Astrocyte (in vitro differentiated cells and primary cell): ENCODE data around the gene PLA2R1.

Experiments used
- EZH2 ChIP-seq: IDR thresholded peaks from 2 replicates; pipeline ENCODE4 v1.6.1; 2012; ENCODE audit warnings: mild to moderate bottlenecking, low read length, inconsistent platforms; ENCODE audit not compliant: insufficient read depth
- TF ChIP-seq, protein P1 (sequence below): IDR thresholded peaks from 2 replicates; pipeline ENCODE4 v1.5.1; 2011; ENCODE audit warnings: low read depth, mild to moderate bottlenecking, inconsistent platforms, low read length, moderate library complexity; ENCODE audit not compliant: insufficient read depth

DNA sequence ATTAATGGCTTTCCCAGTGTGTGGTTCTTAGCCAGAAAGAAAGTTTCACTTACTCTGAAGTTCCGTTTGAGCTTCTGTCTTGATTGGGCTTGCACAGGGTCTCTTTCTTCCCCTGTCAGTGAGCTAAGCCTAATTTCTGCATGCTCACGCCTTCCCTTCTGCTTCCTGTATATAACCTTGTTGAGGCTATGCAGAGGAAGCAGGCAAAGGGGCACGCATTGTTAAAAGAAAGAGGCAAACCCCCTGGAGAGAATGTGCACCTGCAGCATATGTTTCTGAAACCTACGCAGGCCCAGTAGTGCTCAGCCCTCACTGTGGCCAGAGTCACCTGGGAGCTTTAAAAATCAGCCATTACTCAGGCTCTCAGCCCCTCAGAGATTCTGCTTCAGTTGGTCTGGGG, 14.5 kb upstream of the PLA2R1 start:
- TF ChIP-seq, protein P1, sequence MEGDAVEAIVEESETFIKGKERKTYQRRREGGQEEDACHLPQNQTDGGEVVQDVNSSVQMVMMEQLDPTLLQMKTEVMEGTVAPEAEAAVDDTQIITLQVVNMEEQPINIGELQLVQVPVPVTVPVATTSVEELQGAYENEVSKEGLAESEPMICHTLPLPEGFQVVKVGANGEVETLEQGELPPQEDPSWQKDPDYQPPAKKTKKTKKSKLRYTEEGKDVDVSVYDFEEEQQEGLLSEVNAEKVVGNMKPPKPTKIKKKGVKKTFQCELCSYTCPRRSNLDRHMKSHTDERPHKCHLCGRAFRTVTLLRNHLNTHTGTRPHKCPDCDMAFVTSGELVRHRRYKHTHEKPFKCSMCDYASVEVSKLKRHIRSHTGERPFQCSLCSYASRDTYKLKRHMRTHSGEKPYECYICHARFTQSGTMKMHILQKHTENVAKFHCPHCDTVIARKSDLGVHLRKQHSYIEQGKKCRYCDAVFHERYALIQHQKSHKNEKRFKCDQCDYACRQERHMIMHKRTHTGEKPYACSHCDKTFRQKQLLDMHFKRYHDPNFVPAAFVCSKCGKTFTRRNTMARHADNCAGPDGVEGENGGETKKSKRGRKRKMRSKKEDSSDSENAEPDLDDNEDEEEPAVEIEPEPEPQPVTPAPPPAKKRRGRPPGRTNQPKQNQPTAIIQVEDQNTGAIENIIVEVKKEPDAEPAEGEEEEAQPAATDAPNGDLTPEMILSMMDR: no peak
- TF ChIP-seq EZH2: no peak
